ENCODE data around the gene RNF220.

RNF220 gene

GRCh38 chr1:44483089-44483874 lies 78.2 kb downstream of the RNF220 start:
- Histone ChIP-seq H3K4me1 (ENCODE audit: insufficient read depth, low read length) (no peaks in the 10 kb centered on the region), H3K36me3 (ENCODE audit: insufficient read depth, low read length) (no peaks in the 10 kb centered on the region), H3K27me3 (ENCODE audit: control insufficient read depth in 1 of 2, insufficient read depth in 2 of 2, low read length in 2 of 2) (no peaks in the 10 kb centered on the region), H3K27ac (ENCODE audit: low read depth, low read length) (no peak overlapping the region), H3K9me3 (ENCODE audit: low read length) (no peaks in the 10 kb centered on the region), H3K9ac (ENCODE audit: low read length) (no peak overlapping the region), H3K4me3 (ENCODE audit: low read depth in 1 of 2, low read length in 2 of 2) (no peak overlapping the region)

GRCh38 chr1:44484155-44484688 lies 79.2 kb downstream of the RNF220 start:
- no peaks in the 10 kb centered on the region for H3K9me3 ChIP-seq (ENCODE audit: low read length)
- H3K36me3 ChIP-seq (ENCODE audit: insufficient read depth, low read length) = no peaks in the 10 kb centered on the region
- no peak overlapping the region for H3K4me3 ChIP-seq (ENCODE audit: low read depth in 1 of 2, low read length in 2 of 2)
- no peak overlapping the region for H3K27ac ChIP-seq (ENCODE audit: low read depth, low read length)
- no peaks in the 10 kb centered on the region for H3K27me3 ChIP-seq (ENCODE audit: control insufficient read depth in 1 of 2, insufficient read depth in 2 of 2, low read length in 2 of 2)
- H3K4me1 ChIP-seq (ENCODE audit: insufficient read depth, low read length) = no peaks in the 10 kb centered on the region
- H3K9ac ChIP-seq (ENCODE audit: low read length) = no peak overlapping the region

GRCh38 chr1:44485229-44485933 lies 80.3 kb downstream of the RNF220 start:
- Histone ChIP-seq H3K36me3 (ENCODE audit: insufficient read depth, low read length) (no peaks in the 10 kb centered on the region), H3K9ac (ENCODE audit: low read length) (no peak overlapping the region), H3K9me3 (ENCODE audit: low read length) (no peaks in the 10 kb centered on the region), H3K27me3 (ENCODE audit: control insufficient read depth in 1 of 2, insufficient read depth in 2 of 2, low read length in 2 of 2) (no peaks in the 10 kb centered on the region), H3K27ac (ENCODE audit: low read depth, low read length) (no peak overlapping the region), H3K4me1 (ENCODE audit: insufficient read depth, low read length) (no peaks in the 10 kb centered on the region), H3K4me3 (ENCODE audit: low read depth in 1 of 2, low read length in 2 of 2) (no peak overlapping the region)

- H3K4me1 ChIP-seq (ENCODE audit: insufficient read depth, low read length) = no peaks in the 10 kb centered on the region
- no peak overlapping the region for H3K4me3 ChIP-seq (ENCODE audit: low read depth in 1 of 2, low read length in 2 of 2)
- no peak overlapping the region for H3K9ac ChIP-seq (ENCODE audit: low read length)
- no peak overlapping the region for H3K27ac ChIP-seq (ENCODE audit: low read depth, low read length)
- H3K9me3 ChIP-seq (ENCODE audit: low read length) = no peaks in the 10 kb centered on the region
- H3K27me3 ChIP-seq (ENCODE audit: control insufficient read depth in 1 of 2, insufficient read depth in 2 of 2, low read length in 2 of 2) = no peaks in the 10 kb centered on the region
- H3K36me3 ChIP-seq (ENCODE audit: insufficient read depth, low read length) = no peaks in the 10 kb centered on the region
Measured at GRCh38 chr1:44485934-44486460, 80.9 kb downstream of the RNF220 start.

- no peaks in the 10 kb centered on the region for H3K27me3 ChIP-seq (ENCODE audit: control insufficient read depth in 1 of 2, insufficient read depth in 2 of 2, low read length in 2 of 2)
- no peak overlapping the region for H3K9ac ChIP-seq (ENCODE audit: low read length)
- no peaks in the 10 kb centered on the region for H3K9me3 ChIP-seq (ENCODE audit: low read length)
- H3K4me3 ChIP-seq (ENCODE audit: low read depth in 1 of 2, low read length in 2 of 2) = no peak overlapping the region
- no peak overlapping the region for H3K27ac ChIP-seq (ENCODE audit: low read depth, low read length)
- no peaks in the 10 kb centered on the region for H3K36me3 ChIP-seq (ENCODE audit: insufficient read depth, low read length)
- H3K4me1 ChIP-seq (ENCODE audit: insufficient read depth, low read length) = no peaks in the 10 kb centered on the region
Measured at GRCh38 chr1:44489481-44489880, 84.4 kb downstream of the RNF220 start.

DNA sequence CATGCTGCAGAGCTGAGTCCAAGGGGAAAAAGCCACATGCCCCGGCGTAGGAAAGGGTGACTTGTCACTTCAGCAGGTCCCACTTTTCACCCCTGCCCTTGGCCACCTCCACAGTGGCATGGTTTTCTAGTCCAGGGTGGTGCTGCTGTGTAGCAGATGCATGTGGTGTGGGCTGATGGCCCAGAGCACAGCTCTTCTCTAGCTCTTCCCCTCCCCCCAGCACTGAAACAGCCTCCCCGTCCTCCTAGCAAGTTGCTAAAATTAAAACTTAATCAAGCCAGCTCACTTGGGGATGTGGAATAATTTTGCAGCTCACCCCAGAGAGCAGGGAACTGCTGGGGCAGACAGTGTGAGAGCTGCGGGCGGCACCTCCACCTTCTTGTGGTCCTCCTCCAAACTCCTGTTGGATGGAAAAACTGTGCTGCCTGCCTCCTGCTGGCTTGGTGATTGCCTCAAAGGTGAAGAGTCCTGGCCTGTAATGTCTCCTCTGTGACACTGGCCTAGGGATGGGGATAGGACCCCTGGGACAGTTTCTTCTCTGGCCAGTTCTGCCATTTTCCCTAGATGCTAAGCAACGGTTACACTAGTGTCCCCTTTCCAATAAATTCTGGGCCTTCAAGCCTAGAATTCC lies 91.6 kb downstream of the RNF220 start:
- no peaks in the 10 kb centered on the region for H3K4me1 ChIP-seq (ENCODE audit: insufficient read depth, low read length)
- H3K27me3 ChIP-seq (ENCODE audit: control insufficient read depth in 1 of 2, insufficient read depth in 2 of 2, low read length in 2 of 2) = peaks cover 5 to 7% of the 10 kb centered on the region in 2 donors
- no peaks in the 10 kb centered on the region for H3K9me3 ChIP-seq (ENCODE audit: low read length)
- H3K9ac ChIP-seq (ENCODE audit: low read length) = no peak overlapping the region
- no peaks in the 10 kb centered on the region for H3K36me3 ChIP-seq (ENCODE audit: insufficient read depth, low read length)
- no peak overlapping the region for H3K4me3 ChIP-seq (ENCODE audit: low read depth in 1 of 2, low read length in 2 of 2)
- no peak overlapping the region for H3K27ac ChIP-seq (ENCODE audit: low read depth, low read length)

GRCh38 chr1:44497422-44498170 lies 92.5 kb downstream of the RNF220 start:
- H3K9me3 ChIP-seq (ENCODE audit: low read length) = no peaks in the 10 kb centered on the region
- H3K27me3 ChIP-seq (ENCODE audit: control insufficient read depth in 1 of 2, insufficient read depth in 2 of 2, low read length in 2 of 2) = peaks cover 5 to 7% of the 10 kb centered on the region in 2 donors
- no peak overlapping the region for H3K27ac ChIP-seq (ENCODE audit: low read depth, low read length)
- H3K36me3 ChIP-seq (ENCODE audit: insufficient read depth, low read length) = no peaks in the 10 kb centered on the region
- H3K4me1 ChIP-seq (ENCODE audit: insufficient read depth, low read length) = no peaks in the 10 kb centered on the region
- H3K9ac ChIP-seq (ENCODE audit: low read length) = no peak overlapping the region
- no peak overlapping the region for H3K4me3 ChIP-seq (ENCODE audit: low read depth in 1 of 2, low read length in 2 of 2)

- H3K36me3 ChIP-seq (ENCODE audit: insufficient read depth, low read length) = no peaks in the 10 kb centered on the region
- no peak overlapping the region for H3K27ac ChIP-seq (ENCODE audit: low read depth, low read length)
- H3K4me1 ChIP-seq (ENCODE audit: insufficient read depth, low read length) = no peaks in the 10 kb centered on the region
- H3K4me3 ChIP-seq (ENCODE audit: low read depth in 1 of 2, low read length in 2 of 2) = no peak overlapping the region
- H3K27me3 ChIP-seq (ENCODE audit: control insufficient read depth in 1 of 2, insufficient read depth in 2 of 2, low read length in 2 of 2) = peaks cover 5 to 7% of the 10 kb centered on the region in 2 donors
- H3K9me3 ChIP-seq (ENCODE audit: low read length) = no peaks in the 10 kb centered on the region
- H3K9ac ChIP-seq (ENCODE audit: low read length) = no peak overlapping the region
Measured at GRCh38 chr1:44499306-44499705, 94.3 kb downstream of the RNF220 start.

DNA sequence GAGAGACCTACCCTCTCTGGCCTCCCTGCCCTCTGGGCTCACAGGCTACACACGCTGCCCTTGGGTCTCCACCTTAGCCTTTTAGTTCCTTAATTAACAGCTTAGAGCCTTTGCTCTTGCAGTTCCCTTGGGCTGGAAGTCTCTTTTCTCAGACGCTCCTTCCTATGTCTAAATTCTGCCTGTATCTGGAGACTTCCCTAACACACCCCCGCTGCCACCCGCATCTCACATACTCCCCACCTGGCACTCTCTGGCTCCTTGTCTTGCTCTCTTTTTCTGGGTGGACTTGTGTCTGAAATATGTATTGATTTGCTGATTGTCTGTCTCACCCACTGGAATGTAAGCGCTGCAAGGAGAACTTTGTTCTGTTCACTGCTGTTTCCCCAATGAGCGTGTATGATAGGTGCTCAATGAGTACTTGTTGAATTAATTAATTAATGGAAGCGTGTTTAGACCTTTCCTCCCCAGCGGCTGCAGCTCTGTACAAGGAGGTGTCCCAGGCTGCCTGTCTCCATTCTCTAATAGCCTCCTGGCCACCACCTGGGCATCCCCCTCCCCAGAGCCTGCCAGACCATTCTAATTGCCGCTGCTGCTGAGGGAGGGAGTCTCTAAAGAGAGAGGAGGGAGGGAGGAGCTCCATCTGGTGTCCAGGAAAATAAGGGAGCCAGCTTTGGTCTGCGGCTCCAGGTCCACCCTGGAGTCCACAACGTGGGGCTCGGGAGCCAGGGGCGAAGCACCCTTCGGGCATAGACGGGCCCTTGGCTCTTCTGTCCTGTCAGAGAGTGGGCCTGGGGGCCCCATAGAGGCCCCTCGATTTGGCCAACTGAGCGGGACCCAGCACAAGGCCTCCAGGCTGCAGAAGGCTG lies 95.4 kb downstream of the RNF220 start:
- no peak overlapping the region for H3K9ac ChIP-seq (ENCODE audit: low read length)
- no peaks in the 10 kb centered on the region for H3K9me3 ChIP-seq (ENCODE audit: low read length)
- H3K4me3 ChIP-seq (ENCODE audit: low read depth in 1 of 2, low read length in 2 of 2) = no peak overlapping the region
- H3K36me3 ChIP-seq (ENCODE audit: insufficient read depth, low read length) = no peaks in the 10 kb centered on the region
- H3K4me1 ChIP-seq (ENCODE audit: insufficient read depth, low read length) = no peaks in the 10 kb centered on the region
- H3K27me3 ChIP-seq (ENCODE audit: control insufficient read depth in 1 of 2, insufficient read depth in 2 of 2, low read length in 2 of 2) = peaks cover 5 to 7% of the 10 kb centered on the region in 2 donors
- no peak overlapping the region for H3K27ac ChIP-seq (ENCODE audit: low read depth, low read length)

Data from muscle layer of colon (tissue), 2 donors.